GOT3 (cell line): ENCODE results near the gene RBKS.

Experiments used
- DNase-seq: peaks from one replicate; lab custom pipeline; 2025; ENCODE audit warnings: mixed read lengths; lab: John Stamatoyannopoulos, UW

The RBKS gene

GRCh38 chr2:27890146-27890923 is at the start of gene RBKS, which contains the start of gene BABAM2:
RBKS (minus strand) TSS chr2:27890387; CDS start chr2:27890345, 42 bp downstream.
BABAM2 (plus strand) TSS chr2:27890729; CDS start chr2:27894557, 3,828 bp downstream.
- DNase-seq, result peak; percentile 67

- DNase-seq, result no peak
These were observed 44.8 kb upstream of the RBKS start for GRCh38 chr2:27935026-27935425.

GRCh38 chr2:27932396-27932795 is 42.2 kb upstream of the RBKS start:
- DNase-seq, result no peak

GRCh38 chr2:27931361-27931950 is 41.3 kb upstream of the RBKS start:
- DNase-seq, result no peak

- DNase-seq, result no peak
These were observed 39.8 kb upstream of the RBKS start for GRCh38 chr2:27929916-27930486.

GRCh38 chr2:27925766-27926472 is 35.7 kb upstream of the RBKS start:
- no peak for DNase-seq

GRCh38 chr2:27922842-27923241 is 32.7 kb upstream of the RBKS start:
- DNase-seq, result no peak

GRCh38 chr2:27921880-27922547 is 31.8 kb upstream of the RBKS start:
- no peak for DNase-seq

GRCh38 chr2:27921424-27921823 is 31.2 kb upstream of the RBKS start:
- no peak for DNase-seq

- no peak for DNase-seq
These were observed 30.1 kb upstream of the RBKS start for GRCh38 chr2:27920148-27920885.

GRCh38 chr2:27916293-27916995 is 26.3 kb upstream of the RBKS start:
- no peak for DNase-seq

- DNase-seq, result no peak
These were observed 25.7 kb upstream of the RBKS start for GRCh38 chr2:27915874-27916273.

- no peak for DNase-seq
These were observed 25.0 kb upstream of the RBKS start for GRCh38 chr2:27915191-27915590.

GRCh38 chr2:27914805-27915175 is 24.6 kb upstream of the RBKS start:
- DNase-seq, result no peak

- no peak for DNase-seq
These were observed 24.0 kb upstream of the RBKS start for GRCh38 chr2:27914041-27914804.

- DNase-seq, result no peak
These were observed 22.3 kb upstream of the RBKS start for GRCh38 chr2:27912512-27912911.

- DNase-seq, result no peak
These were observed 21.4 kb upstream of the RBKS start for GRCh38 chr2:27911458-27912210.

- no peak for DNase-seq
These were observed 19.7 kb upstream of the RBKS start for GRCh38 chr2:27909901-27910300.

GRCh38 chr2:27907547-27907946 is 17.4 kb upstream of the RBKS start:
- no peak for DNase-seq
